ENCODE measurements around the gene FUCA1.
"Not testable (repeated sequence)": the region's sequence is repeated elsewhere in the genome, so short reads cannot be mapped to it uniquely, and the experiment has no call there.

FUCA1 gene

GRCh38 chr1:23895993-23896392 is 27.9 kb upstream of the FUCA1 start:
- DNase-seq: no peak

GRCh38 chr1:23895082-23895481 is 27.0 kb upstream of the FUCA1 start:
- no peak for DNase-seq

GRCh38 chr1:23889074-23889473 is 21.0 kb upstream of the FUCA1 start:
- DNase-seq: no peak

GRCh38 chr1:23885222-23885621 is 17.1 kb upstream of the FUCA1 start:
- DNase-seq: no peak

GRCh38 chr1:23882746-23883145 is 14.7 kb upstream of the FUCA1 start:
- no peak for DNase-seq

GRCh38 chr1:23879809-23880208 is 11.7 kb upstream of the FUCA1 start:
- no peak for DNase-seq

GRCh38 chr1:23878668-23879067 is 10.6 kb upstream of the FUCA1 start:
- DNase-seq: no peak

GRCh38 chr1:23875382-23875781 is 7.3 kb upstream of the FUCA1 start:
- no peak for DNase-seq

- no peak for DNase-seq
Observed at GRCh38 chr1:23872421-23872820, 4.3 kb upstream of the FUCA1 start.

GRCh38 chr1:23869051-23869450 is 961 bp upstream of the FUCA1 start:
- peak in 2 of 14 donors; percentile 9 to 15 for DNase-seq

GRCh38 chr1:23868557-23869016 is 497 bp upstream of the FUCA1 start:
- DNase-seq: peak in 3 of 14 donors; percentile 27 to 56 (median 39)

- peak in 1 of 14 donors; percentile 23 for DNase-seq
Observed at GRCh38 chr1:23867542-23867894, 572 bp downstream of the FUCA1 start.

- DNase-seq: no peak
Observed at GRCh38 chr1:23865543-23865930, 2.6 kb downstream of the FUCA1 start.

GRCh38 chr1:23864801-23865542 is 3.1 kb downstream of the FUCA1 start:
- no peak for DNase-seq

- DNase-seq: no peak
Observed at GRCh38 chr1:23862640-23863039, 5.5 kb downstream of the FUCA1 start.

- DNase-seq: peak in 1 of 14 donors; percentile 4
Observed at GRCh38 chr1:23854568-23854967, 13.5 kb downstream of the FUCA1 start.

- DNase-seq: not testable (repeated sequence)
Observed at GRCh38 chr1:23853124-23853523, 15.0 kb downstream of the FUCA1 start.

GRCh38 chr1:23851406-23851805 is 16.7 kb downstream of the FUCA1 start:
- DNase-seq: not testable (repeated sequence)

- DNase-seq: no peak
Observed at GRCh38 chr1:23848673-23849616, 19.1 kb downstream of the FUCA1 start.

GRCh38 chr1:23847482-23848095 is 20.5 kb downstream of the FUCA1 start:
- not testable (repeated sequence) for DNase-seq

- no peak for DNase-seq
Observed at GRCh38 chr1:23845163-23845562, 22.9 kb downstream of the FUCA1 start.

GRCh38 chr1:23843644-23844043 is 24.4 kb downstream of the FUCA1 start:
- DNase-seq: no peak

GRCh38 chr1:23838401-23838866 is 29.7 kb downstream of the FUCA1 start:
- DNase-seq: peak in 8 of 14 donors; percentile 1 to 23 (median 8)
